Embryonic facial prominence (tissue), 1 donor: ENCODE data around the gene UBN1.
"Not testable (repeated sequence)": the region's sequence is repeated elsewhere in the genome, so short reads cannot be mapped to it uniquely, and the experiment has no call there.

Source experiments
- DNase-seq: peaks from one replicate; pipeline ENCODE4 v3.0.0-alpha.2; 2016; ENCODE audit errors: extremely low spot score

The UBN1 gene

DNA sequence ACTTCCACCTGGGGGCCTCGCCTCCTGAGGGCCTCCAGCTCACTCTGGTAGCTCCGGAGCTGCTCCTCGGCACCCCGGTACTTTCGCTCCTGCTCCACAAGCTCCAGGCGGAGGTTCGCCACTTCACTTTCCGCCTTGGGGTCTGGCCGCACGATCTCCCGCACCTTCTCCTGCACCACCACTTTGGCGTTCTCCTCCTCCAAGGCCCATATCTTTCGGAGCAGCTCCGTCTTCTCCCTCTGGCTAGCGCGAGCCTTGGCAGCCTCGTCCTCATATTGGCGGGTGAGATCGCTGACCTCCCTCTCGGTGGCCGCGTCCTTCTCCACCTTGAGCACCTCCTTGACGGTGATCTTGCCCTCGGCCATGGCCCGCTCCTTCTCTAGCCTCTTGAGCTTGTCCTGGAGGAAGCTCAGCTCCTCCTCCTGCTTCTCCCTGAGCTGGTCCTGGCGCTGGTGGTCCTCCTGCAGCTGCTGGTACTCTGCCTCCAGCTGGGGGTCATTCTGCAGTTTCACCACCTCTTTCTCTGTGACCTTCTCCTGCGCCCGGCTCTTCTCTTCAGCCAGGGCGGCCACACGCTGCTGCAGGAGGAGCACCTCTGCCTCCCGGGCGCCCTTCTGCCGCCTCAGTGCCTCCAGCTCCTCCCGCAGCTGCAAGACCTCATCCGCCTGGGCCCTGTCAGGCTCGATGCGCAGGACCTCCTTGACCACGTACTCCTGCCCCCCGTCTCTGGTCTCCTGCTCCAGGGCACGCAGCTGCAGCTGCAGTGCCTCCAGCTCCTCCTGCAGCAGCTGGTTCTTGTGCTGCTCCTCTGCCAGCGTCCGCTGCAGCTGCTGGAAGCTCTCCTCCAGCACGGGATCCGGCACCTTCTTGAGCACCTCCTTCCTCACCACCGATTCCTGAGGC lies 37.9 kb downstream of the UBN1 start:
- no peak for DNase-seq

DNA sequence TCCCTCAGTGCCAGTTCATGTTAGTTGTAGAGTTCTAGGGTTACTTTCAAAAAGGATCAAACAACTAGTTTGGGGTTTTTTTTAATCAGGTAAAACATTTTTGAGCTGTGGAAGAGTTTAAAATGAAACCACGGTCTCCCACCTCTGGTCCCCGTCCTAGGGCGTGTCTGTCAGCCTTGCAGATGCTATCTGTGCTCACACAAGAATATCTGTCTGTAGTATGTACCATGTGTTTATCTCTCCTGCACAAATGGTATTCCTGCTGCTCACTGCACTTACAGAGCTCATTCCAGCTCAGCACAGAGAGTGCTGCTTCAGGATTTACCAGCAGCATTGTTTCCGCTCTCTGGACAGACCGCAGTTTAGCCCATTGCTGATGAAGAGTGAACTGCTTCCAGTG lies 38.9 kb downstream of the UBN1 start:
- DNase-seq: no peak

DNA sequence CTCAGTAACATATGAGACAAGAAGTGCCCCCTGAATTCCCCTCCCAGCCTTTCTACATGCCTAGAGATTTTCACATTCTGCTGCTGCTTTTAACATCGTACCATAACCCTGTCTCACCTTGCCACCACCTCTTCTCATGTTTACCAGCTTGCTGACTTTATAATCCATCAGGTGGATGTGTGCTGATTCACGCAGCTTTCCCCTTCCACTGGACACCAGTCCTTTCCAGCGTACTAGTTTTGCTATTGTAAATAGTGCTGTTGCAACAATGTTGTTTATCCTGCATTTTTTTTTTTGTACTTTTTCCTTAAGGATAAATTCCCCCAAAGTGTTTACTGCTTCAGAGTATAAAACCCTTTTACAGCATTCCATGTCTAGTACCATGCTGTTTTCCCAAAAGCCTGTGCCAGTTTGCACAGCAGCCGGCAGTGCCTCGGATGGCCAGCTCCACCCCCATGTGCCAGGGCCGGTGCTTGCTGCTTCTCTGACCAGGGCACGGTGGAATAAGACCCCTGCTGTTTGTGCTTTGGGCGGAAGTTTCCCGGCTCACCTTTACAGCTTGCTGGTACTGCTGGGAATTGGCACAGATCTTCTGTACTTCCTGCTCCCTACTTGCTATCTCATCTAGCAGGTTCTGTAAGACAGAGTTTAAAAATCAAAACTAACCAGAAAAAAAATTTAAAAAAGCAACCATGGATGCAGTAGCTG lies 41.3 kb downstream of the UBN1 start:
- DNase-seq: no peak

DNA sequence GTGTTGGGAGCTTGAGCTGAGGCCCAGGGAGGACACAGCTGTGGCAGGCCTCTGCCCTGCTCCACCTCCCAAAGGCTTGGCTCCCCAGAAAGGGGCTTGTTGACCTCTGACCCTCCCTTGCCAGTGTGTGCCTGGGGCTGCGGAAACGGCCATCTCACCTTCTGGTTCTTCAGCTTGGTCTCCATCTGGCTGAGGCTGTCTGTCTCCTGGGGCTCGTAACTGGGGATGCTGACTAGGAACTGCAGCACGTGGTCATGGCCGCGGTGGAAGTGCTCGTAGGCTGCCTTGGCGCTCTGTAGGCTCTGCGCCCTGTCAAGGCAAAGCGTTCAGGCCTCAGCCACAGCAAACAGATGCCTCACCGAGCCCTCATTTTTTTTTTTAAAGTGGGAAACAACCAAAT lies 42.7 kb downstream of the UBN1 start:
- DNase-seq: no peak

DNA sequence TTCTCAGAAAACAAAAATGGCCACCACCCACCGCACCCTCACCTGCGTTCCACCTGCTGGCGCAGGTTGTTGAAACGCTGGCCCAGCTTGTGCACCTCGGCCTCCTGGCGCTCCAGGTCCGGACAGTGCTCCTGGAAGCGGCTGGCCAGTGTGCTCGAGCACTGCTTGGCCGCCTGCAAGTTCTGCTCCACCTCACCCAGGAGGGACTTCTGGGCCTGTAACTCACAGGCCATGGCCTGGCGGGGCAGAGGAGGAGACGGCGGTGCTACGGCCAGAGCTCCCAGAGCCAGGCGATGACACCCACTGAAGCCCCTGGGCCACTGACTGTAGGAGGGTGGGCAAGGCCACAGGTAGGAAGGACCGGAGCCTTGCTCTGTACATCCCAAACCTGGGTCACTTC lies 43.4 kb downstream of the UBN1 start:
- DNase-seq: no peak

DNA sequence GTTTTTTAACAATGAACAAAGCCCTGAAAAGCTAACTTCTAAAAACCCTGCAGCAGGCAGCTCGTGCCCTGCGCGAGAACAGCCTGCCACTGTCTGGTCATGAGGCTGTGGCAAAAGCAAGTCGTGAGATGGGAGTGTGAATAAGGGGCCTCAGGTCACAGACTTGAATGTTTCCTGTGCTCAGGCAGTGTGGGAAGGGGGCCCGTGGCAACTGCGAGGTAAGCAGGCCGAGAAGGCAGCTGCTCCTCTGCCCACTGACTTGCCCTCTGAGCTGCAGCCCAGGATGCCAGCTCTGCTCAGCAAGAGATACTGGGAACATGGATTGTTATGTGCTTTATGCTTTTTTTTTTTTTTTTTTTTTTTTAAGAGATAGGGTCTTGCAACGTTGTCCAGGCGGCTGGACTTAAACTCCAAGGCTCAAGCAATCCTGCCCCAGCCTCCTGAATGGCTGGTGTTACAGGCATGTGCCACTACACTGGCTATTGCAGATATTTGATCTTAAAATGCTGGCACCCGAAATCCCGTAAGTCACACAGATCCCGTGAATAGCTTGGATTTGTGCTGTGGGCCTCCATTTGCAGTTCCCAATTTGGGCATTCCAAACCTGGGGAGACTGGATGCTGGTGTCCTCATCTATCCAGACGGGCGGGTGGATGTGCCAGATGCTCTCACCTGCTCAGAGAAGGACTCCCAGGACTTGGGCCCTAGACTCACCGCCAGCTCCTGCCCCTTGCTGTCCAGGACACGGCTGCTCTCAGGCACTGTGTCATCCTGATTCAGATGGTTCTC lies 44.0 kb downstream of the UBN1 start:
- DNase-seq: no peak

DNA sequence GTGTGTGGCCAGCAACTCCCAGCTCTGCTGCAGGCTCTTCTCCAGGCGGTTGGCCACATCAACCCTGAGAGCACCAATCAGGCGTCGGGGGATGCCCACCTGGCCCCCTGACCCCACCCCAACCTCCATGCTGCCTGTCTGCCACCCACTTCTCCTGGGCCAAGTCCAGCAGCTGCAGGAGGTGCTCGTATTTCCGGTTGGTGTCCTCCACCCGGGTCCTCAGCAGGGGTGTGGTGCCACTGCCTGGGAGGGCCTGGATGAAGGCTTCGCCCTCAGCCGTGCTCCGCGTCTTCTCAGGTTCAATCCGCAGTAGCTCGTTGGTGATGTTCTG lies 44.6 kb downstream of the UBN1 start:
- no peak for DNase-seq

DNA sequence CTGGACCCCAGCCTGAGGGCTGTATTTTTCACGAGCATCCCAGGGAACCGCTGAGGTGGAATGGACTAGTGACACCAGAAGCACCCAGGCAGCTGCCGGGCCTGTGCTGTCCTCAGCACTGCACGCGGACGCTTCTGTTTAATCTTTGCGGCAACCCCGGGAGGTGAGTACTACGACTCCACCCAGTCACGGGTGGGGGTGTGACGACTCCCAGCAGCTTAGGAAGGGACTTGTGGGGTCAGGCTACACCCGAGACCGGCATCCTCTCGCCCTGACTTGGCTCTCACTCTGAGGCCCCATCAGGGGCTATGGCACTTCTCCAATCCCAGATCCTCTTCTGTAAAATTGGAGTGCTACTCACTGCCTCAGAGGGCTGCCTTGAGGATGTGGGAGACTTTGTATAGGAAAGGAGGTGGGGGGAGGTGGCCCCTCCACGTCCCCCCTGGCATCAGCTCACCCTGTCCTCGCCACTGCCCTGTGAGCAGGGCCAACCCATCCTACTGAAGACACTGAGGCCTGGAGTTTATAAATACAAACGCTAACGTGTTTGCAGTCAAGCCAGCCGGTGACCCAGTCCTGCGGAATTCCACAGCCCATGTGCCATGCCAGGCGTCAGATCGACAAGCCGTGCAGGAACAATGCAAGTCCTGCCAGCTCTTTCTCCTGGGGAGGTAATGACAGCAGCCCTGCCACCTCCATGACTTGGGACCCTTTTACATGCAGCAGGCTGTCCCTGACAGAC lies 45.3 kb downstream of the UBN1 start:
- DNase-seq: no peak

DNA sequence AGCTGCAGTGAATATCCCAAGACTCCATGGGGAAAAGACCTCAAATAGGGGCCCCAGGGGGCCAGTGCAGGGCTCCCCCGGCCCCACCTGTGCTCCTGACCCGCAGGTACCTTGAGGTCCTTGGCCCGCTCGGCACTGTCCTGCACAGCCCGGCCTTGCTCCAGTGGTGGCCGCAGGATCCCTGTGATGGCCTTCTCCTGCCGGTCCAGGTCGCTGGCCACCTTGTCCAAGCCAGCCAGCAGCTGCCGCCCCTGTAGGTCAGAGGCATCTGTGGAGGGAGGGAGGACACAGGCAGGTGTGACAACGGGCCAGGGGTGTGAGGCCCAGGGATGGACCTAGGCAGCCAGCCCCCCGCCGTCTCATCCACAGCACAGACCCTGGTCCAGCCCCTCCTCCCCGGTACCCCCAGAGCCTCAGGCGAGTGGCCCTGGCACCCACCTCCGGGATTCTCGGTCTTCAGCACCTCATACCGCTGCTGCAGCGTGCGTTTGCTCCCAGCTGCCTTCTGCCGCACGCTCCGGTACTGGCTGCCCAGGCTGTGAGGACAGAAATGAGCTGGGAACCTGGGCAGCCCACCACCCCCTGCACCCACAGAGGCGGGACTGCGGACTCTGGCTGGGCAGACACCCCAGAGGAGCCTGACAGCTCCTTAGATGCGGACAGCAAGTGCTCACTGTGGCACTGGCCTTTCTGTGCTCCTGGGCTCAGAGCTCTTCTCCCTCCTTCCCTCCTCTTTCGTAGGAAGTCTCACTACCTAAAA lies 46.0 kb downstream of the UBN1 start:
- DNase-seq: no peak

DNA sequence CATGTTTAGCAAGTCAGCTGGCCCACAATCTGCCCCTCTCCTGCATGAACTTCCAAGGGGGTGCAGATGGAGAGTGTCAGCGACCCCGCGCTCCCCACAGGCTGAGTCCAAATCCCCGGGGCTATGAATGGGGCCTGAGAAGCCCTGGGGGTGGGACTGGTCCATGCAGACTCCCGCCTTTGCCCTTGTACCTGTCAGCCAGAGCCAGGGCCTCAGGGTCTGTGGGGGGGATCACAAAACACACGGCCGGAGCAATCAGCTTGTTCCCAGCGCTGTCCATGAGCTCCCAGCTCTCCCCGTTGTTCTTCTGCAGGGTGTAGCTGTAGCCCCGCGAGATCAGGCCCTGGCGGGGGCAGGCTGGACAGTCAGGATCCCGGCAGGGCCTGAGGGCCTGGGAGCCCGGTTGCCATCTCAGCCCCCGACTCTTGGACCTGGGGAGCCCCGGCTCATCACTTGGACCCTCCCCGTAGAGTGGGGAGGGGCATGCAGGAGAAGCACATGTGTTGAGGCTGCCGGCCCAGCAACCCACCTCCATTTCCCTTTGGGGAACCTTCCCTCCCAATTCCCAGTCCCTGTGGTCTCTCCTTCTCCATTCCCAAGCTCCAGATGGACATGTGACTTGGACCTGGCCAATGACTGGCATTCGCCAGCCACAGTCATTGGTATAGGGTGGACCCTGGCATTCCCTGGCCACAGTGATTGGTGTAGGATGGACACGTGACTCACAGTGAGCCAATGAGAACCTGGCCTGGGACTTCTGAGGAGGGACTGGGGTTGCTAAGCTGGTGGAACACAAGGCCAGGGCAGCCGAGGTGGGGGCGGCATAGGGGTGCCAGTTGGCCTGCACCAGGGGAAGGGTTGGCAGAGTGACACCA lies 47.2 kb downstream of the UBN1 start:
- no peak for DNase-seq

DNA sequence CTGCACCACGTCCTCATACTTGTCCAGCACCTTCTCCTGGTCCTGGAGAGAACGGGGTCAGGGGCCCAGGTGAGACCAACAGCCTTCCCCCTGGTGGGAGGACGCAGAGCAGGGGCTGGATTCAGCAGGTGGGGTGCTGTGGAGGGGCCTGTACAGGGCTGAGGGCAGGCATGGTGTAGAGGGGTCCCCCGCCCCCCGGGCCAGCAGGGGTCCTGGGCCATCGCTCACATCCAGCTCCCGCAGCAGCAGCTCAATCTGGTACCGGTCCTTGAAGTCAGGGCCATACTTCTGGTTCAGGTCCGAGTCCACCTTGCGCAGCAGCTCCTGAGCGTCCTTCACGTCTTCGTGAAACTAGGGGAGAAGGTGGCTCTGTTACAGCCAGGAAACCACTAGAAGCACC lies 48.1 kb downstream of the UBN1 start:
- DNase-seq: no peak

DNA sequence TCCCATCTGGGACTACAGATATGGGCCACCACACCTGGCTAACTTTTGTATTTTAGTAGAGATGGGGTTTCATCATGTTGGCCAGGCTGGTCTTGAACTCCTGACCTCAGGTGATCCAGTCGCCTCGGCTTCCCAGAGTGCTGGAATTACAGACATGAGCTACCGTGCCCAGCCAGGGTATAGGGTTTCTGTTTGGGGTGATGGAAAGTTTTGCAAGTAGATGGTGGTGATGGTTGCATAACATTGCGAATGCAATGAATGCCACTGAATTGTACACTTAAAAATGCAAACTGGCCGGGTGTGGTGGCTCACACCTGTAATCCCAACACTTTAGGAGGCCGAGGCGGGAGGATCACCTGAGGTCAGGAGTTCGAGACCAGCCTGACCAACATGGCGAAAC lies 49.5 kb downstream of the UBN1 start:
- DNase-seq: not testable (repeated sequence)

DNA sequence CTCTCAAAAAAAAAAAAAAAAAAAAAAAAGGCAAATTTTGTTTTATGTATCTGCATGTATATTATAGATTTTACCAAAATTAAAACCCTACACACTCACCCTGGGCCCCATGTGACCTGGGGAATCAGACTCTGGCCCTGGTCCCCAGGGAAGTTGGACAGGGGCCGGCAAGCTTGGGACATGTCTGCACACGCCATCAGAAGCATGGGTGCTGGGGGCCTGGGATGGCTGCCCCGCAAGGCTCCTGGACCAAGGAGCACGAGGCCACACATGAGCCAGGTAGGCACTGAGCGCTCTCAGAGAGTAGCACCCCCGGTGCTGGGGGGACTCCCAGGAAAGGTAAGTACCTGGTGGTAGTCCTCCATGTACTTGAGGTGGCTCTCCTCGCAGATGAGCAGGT lies 50.0 kb downstream of the UBN1 start:
- DNase-seq: no peak

DNA sequence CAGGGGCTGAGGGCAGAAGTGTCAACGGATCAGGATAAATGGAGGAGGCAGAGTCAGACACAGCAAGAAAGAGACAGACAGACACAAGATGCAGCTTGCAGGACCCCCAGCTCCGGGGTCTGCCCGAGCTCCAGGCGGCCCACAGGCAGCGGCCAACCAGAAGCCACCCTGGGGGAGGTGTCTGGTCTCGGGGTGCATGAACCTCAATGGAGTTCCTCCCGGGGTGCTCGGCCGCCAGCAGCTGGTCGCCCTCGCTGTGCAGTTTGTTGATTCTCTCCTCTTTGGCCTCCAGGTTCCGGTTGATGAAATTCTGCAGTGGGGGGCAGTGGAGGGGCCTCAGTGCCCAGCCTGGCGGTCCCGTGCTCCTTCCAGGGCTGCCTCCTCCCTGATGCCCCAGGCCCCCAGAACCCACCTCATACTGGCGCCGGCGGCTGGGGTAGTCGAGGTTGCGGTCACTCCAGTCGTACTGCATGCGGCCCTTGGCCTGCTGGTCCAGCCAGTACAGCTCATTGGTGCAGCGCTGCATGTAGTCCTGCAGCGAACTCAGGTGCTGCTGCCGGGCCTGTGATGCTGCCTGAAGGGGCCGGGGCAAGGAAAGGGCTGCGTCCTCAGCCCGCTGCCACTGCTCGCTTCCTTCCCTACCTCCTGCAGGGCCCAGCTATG lies 51.7 kb downstream of the UBN1 start:
- DNase-seq: no peak

DNA sequence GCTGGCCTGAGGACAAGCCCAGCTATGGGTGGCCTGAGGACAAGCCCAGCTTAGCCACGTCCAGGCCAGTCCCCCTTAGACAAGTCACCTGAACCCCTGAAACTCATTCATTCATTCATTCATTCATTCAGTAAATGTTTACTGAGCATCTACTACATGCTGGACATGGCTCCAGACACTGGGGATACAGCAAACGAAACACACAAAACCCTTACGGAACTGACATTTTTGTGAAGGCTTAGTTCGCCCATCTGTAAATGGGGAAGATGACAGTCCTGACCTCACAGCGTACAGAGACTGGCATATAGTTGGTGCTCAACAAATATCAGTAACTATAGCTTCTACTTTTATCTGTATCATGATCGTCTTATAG lies 52.2 kb downstream of the UBN1 start:
- DNase-seq: no peak

DNA sequence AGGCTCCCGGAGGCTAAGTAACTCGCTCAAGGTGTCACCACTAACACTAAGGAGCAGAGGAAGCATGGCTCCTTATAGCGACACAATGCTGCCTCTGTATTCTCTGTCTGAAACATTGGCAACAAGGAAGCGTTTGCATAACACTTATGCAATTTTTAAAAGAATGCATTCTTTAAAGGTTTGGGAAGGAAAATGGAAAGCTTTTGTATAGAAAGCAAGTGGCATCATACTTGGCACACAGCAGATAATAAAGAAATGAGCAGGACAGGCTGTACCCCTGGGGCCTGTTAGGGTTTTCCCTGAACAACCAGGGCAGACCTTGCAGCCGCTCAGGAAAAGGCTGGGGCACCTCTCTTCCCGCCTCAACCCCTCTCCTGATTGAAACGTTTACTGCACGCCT lies 52.8 kb downstream of the UBN1 start:
- no peak for DNase-seq

DNA sequence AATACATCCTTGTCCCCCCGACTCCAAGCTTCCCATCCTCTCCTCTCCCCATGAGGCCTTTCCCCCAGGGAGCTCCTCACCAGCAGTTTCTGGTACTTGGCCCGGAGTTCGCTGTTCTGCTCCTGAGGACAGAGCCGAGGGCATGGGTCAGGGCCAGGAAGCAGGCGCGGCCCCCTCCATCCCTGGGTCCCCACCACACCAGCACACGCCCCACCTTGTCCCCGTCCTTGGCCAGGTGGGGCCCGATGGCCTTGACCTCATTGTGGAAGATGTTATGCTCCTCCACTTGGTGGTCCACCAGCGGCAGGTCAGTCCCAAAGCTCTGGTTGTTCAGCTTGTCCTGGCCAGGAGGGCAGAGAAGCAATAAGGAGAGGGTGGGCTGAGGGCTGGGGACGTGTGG lies 53.5 kb downstream of the UBN1 start:
- no peak for DNase-seq

DNA sequence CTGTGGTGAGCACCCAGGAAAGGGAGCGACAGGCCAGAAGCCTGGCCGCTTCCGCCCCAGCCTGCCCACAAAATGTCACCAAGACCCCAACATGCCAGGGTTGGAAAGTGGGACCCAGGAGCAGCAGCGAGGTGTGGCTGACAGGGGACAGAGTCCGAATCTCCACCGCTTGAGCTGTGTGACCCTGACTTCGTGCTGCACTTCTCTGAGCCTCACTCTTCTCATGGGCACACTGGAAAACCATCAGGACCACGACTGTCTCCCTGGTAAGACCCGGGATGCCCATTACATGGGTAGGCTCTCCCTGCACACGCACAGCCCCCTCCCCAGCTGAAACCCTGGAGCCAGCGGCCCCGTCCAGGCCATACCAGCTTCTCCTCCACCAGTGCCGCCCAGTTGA lies 54.8 kb downstream of the UBN1 start:
- DNase-seq: no peak

DNA sequence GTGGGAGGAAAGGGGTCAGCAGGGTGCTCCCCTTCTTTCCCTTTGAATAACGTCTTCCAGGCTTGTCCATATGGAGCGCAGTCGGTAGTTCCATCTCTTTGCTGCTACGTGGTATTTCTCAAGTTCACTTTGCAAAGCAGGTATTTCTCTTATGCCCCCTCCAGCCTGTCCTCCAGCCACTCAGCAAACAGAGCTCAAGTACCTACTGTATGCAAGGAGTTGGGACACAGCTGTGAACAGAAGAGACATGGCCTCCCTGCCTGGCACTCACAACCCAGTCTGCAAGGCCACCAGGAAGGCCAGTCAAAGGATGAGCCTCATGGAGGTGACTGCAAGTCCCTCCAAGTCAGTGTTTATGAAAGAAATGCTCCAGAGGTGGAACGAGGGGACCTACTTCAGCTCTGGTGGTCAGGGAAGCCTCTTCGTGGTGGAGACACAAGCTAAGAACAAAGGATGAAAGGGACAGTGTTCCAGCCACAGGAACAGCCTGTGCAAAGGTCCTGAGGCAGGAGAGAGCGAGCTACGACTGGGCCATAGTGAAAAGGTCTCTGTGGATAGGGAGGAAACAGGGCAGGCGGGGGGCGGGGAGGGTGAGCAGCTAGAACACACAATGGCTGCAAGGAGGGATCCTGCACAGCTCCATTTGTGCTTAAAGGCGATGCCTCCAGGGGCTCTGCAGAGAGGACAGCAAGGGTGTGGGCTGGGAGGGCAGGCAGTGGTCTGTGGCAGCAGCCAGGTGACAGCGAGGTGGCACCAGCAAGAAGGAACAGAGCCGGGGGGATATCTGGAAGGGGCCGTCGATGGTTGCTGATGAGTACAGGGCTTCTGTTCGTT lies 57.0 kb downstream of the UBN1 start:
- no peak for DNase-seq
